BJ (cell line): Measurements from ENCODE around the gene TCN2. TPM values are rescaled to one million over a fixed set of nuclear protein-coding genes. Genes with fewer than 3 reads are reported as not detected.

Experiments used
- CTCF ChIA-PET: fragments of 350-600 bp; formaldehyde crosslinking; extraction: SDS; loops from one replicate; lab custom pipeline; 2021; ENCODE audit warnings: antibody characterized with exemption, inconsistent platforms; lab: Yijun Ruan, JAX
- POLR2A ChIA-PET: fragments of 300-600 bp; sonication (Branson Sonifier 250); formaldehyde crosslinking; extraction: SDS; loops from one replicate; lab custom pipeline; 2021; ENCODE audit warnings: antibody characterized with exemption; lab: Charles Lee
- DNase-seq: peaks from one replicate; pipeline ENCODE4 v3.0.0-alpha.2; 2011; ENCODE audit warnings: low read depth
- H3K27me3 ChIP-seq: 2 replicates; pipeline ENCODE4 v1.6.0; 2011; ENCODE audit warnings: low read length; ENCODE audit not compliant: control insufficient read depth, insufficient read depth
- H3K36me3 ChIP-seq: 2 replicates; pipeline ENCODE4 v1.5.1; 2011; ENCODE audit warnings: low read length; ENCODE audit not compliant: control insufficient read depth, insufficient read depth
- H3K4me3 ChIP-seq: 2 replicates; pipeline ENCODE4 v1.5.1; 2011; ENCODE audit warnings: low read depth, mild to moderate bottlenecking, control low read depth, low read length
- CTCF ChIP-seq: IDR thresholded peaks from 2 replicates; pipeline ENCODE4 v1.5.1; 2011; ENCODE audit warnings: low read depth, mild to moderate bottlenecking, control low read depth, inconsistent platforms, low read length, moderate library complexity; ENCODE audit not compliant: insufficient read depth
- polyA plus RNA-seq: library from polyadenylated mRNA; depleted of rRNA; stranded (reverse); fragments of >200 nt; gene quantifications from 2 replicates; pipeline ENCODE4 v1.2.3, GENCODE V29; 2011

TCN2 gene
- polyA plus RNA-seq, 1 experiment: 15.8 TPM

GRCh38 chr22:30667494-30668385 is 60.8 kb downstream of the TCN2 start, which contains the start of gene DUSP18:
TSS of gene DUSP18 (minus strand) at chr22:30667875. CDS start at chr22:30664003, 3,872 bp downstream.
- ChIA-PET POLR2A (no interaction called here), CTCF (interaction anchor here (0.6 to 3.4 kb wide), 6 partner anchors 14 to 87 kb away, joined by 3 to 13 read pairs (median 4); partner anchors contain the start of gene SLC35E4)
- peak; percentile 38 for DNase-seq
- peak; percentile 48 for TF ChIP-seq CTCF
- Histone ChIP-seq H3K4me3 (peak within 1 kb of the TSS; percentile 75), H3K27me3 (no peaks in the 10 kb centered on the region), H3K36me3 (peaks cover 6% of the 10 kb centered on the region)

DNA sequence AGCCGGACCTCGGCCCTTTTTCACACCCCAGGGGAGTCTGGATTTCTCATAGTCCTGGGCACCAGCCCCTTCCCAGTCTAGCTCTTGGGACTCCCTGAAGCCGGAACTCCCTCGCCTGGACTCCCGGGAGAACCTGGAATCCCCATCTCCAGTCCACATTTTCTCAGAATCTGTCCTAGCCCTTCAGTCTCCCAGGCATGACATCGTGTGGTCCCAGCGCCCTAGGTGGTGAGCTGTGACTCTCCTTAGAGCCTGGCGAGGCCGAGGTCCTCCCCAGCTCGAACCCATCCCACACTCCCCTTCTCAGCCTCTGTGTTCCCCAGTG is 61.4 kb downstream of the TCN2 start:
- CTCF ChIA-PET: interaction anchor here (2.2 to 3.4 kb wide), 2 partner anchors 34 to 86 kb away, joined by 11 to 13 read pairs; partner anchors contain the start of gene SLC35E4
- Histone ChIP-seq H3K27me3 (no peaks in the 10 kb centered on the region), H3K36me3 (peaks cover 5% of the 10 kb centered on the region), H3K4me3 (peak overlapping the region; percentile 75)
- DNase-seq: no peak
- POLR2A ChIA-PET: no interaction called here
- no peak for TF ChIP-seq CTCF

DNA sequence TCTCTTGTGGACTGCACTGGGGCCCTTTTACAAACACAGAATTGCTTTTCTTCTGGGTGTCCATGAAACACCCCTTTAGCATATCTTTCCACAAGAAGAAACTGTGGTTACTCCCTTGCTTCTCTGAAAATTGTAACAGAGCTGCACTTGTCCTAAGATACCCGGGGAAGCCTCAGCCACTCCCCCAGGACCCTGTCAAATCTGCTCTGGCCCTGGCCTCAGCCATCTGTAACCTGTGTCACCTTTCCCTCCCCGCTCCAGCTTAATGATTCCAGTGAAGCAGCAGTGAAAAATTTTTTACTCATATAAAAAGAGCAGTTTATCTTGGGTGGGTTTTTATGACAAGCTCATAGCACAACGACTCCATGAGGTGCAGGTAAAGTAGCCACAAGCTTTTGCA is 64.1 kb downstream of the TCN2 start:
- Histone ChIP-seq H3K4me3 (no peak overlapping the region), H3K36me3 (no peaks in the 10 kb centered on the region), H3K27me3 (no peaks in the 10 kb centered on the region)
- ChIA-PET POLR2A (no interaction called here), CTCF (interaction anchor here (1.3 to 3.4 kb wide), 2 partner anchors 8 to 36 kb away, joined by 4 to 13 read pairs; partner anchors contain the start of gene SLC35E4)
- DNase-seq: no peak
- no peak for TF ChIP-seq CTCF

GRCh38 chr22:30673136-30673535 is 66.2 kb downstream of the TCN2 start:
- H3K36me3 ChIP-seq: no peaks in the 10 kb centered on the region
- ChIA-PET CTCF (interaction anchor here (0.7 to 1.2 kb wide), 3 partner anchors 39 to 88 kb away, joined by 3 to 4 read pairs (median 3); no protein-coding TSS in a partner anchor), POLR2A (no interaction called here)
- no peak for TF ChIP-seq CTCF
- no peak overlapping the region for H3K4me3 ChIP-seq
- no peaks in the 10 kb centered on the region for H3K27me3 ChIP-seq
- no peak for DNase-seq

DNA sequence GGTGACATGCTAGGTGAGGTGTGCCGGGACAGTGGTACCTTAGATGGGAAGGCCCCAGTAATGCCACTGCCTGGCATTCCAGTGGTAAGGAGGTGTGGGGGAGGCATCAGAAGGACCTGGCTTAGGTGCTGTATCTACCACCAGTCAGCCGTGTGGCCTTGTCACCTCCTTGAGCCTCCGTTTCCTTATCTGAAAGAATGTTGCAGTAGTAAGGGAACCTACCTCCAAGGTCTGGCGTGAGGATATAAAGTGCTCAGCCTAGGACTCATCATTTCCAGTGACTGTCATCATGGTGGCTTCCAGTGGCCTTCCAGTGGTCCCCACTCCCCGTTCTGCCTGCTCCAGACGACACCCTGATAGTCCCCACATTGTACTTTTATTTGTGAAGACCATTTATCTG is 67.5 kb downstream of the TCN2 start:
- CTCF ChIA-PET: no interaction called here
- Histone ChIP-seq H3K4me3 (no peak overlapping the region), H3K27me3 (no peaks in the 10 kb centered on the region), H3K36me3 (no peaks in the 10 kb centered on the region)
- no peak for DNase-seq
- TF ChIP-seq CTCF: no peak
- POLR2A ChIA-PET: no interaction called here
